ENCODE measurements around the gene TMEM54. TPM values are rescaled to one million over a fixed set of nuclear protein-coding genes. Genes with fewer than 3 reads are reported as not detected.

TMEM54 gene
- total RNA-seq, 1 donor from 2014 or later, result 99.0 TPM

DNA sequence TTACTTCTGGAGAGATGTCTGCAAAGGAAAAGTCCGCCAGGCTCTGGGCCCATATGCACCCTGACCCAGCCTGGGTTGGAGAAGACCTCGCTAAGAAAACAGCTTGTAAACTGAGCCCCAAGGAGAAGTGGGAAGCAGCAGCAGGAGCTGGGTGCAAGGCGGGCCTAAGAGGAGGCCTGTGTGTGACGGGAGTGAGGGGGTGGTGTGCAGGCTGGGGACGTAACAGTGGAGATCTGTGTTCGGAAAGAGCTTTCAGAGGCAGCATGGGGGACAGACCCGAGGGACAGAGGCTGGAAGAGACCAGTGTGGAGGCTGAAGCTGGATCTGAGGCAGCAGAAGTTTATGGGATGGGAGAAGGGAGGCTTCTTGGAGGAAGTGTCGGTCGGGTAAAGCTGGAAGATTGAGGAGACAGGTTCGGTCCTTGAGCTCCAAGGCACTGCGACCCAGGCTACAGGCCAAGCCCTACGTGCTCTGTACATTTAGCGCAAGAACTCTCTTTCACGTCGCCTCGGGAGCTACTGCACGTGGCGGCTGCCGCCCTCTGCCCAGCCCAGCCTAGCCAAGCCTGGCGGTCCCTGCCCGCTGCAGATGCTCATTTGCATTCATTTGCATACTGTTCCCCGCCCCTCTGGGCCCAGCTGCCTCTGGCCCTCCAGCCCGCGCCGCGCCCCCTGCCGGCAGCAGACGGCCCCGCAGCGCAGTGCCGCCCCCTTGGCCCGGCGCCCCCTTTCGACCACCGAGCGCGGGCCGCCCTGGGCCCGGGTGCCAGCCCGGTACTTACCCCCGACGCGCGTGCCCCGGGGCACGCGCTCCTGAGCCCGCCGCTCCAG, 8.6 kb downstream of the TMEM54 start:
- H3K4me3 ChIP-seq (ENCODE audit: low read depth, low read length), result peak overlapping the region; percentile 44
- peaks cover 10% of the 10 kb centered on the region for H3K27me3 ChIP-seq (ENCODE audit: control insufficient read depth, insufficient read depth, low read length)
- no peaks in the 10 kb centered on the region for H3K36me3 ChIP-seq (ENCODE audit: control insufficient read depth, insufficient read depth, low read length)
- TF ChIP-seq, protein P1, sequence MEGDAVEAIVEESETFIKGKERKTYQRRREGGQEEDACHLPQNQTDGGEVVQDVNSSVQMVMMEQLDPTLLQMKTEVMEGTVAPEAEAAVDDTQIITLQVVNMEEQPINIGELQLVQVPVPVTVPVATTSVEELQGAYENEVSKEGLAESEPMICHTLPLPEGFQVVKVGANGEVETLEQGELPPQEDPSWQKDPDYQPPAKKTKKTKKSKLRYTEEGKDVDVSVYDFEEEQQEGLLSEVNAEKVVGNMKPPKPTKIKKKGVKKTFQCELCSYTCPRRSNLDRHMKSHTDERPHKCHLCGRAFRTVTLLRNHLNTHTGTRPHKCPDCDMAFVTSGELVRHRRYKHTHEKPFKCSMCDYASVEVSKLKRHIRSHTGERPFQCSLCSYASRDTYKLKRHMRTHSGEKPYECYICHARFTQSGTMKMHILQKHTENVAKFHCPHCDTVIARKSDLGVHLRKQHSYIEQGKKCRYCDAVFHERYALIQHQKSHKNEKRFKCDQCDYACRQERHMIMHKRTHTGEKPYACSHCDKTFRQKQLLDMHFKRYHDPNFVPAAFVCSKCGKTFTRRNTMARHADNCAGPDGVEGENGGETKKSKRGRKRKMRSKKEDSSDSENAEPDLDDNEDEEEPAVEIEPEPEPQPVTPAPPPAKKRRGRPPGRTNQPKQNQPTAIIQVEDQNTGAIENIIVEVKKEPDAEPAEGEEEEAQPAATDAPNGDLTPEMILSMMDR (IDR thresholded peaks at IDR 0.05; ENCODE audit: insufficient read depth, low read length, poor library complexity, severe bottlenecking), result peak; percentile 34
- no peak for DNase-seq (ENCODE audit: low read depth)

DNA sequence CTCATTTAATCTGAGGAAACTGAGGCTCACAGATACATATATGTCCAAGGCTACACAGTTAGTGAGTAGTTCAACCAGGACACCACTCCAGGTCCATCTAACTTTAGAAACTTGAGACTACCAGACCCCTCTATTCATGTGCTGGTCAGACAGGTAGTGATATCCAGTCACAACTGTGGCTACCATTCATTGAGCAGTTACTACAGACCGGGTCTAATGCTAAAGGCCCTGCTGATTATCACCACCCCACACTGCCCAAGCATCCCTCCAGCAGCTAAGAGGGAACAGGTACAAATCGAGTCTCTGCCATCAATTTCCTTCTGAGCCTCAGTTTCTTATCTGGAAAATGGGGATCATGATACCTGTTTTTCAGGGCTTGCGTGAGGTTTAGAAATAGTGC, 9.6 kb downstream of the TMEM54 start:
- Histone ChIP-seq H3K27me3 (ENCODE audit: control insufficient read depth, insufficient read depth, low read length) (peaks cover 19% of the 10 kb centered on the region), H3K36me3 (ENCODE audit: control insufficient read depth, insufficient read depth, low read length) (no peaks in the 10 kb centered on the region), H3K4me3 (ENCODE audit: low read depth, low read length) (no peak overlapping the region)
- no peak for DNase-seq (ENCODE audit: low read depth)
- TF ChIP-seq, protein P1 (IDR thresholded peaks at IDR 0.05; ENCODE audit: insufficient read depth, low read length, poor library complexity, severe bottlenecking), result no peak

DNA sequence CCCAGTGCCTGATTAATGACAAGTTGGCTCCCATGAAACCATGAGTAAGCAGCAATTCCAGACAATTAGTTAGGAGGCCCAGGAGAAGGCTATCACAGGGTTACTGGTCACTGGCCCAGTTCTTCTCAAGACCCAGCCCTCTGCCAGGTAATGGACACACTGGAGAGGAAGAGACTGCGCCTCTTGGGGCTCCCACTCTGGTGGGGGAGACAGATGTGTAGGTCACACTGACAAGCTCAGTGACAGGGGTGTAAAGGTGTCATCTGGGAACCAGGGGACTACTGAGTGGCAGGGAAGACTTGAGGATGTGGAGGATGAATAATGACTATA, 10.0 kb downstream of the TMEM54 start:
- H3K36me3 ChIP-seq (ENCODE audit: control insufficient read depth, insufficient read depth, low read length), result no peaks in the 10 kb centered on the region
- DNase-seq (ENCODE audit: low read depth), result no peak
- peaks cover 23% of the 10 kb centered on the region for H3K27me3 ChIP-seq (ENCODE audit: control insufficient read depth, insufficient read depth, low read length)
- no peak overlapping the region for H3K4me3 ChIP-seq (ENCODE audit: low read depth, low read length)
- TF ChIP-seq, protein P1 (IDR thresholded peaks at IDR 0.05; ENCODE audit: insufficient read depth, low read length, poor library complexity, severe bottlenecking), result no peak

DNA sequence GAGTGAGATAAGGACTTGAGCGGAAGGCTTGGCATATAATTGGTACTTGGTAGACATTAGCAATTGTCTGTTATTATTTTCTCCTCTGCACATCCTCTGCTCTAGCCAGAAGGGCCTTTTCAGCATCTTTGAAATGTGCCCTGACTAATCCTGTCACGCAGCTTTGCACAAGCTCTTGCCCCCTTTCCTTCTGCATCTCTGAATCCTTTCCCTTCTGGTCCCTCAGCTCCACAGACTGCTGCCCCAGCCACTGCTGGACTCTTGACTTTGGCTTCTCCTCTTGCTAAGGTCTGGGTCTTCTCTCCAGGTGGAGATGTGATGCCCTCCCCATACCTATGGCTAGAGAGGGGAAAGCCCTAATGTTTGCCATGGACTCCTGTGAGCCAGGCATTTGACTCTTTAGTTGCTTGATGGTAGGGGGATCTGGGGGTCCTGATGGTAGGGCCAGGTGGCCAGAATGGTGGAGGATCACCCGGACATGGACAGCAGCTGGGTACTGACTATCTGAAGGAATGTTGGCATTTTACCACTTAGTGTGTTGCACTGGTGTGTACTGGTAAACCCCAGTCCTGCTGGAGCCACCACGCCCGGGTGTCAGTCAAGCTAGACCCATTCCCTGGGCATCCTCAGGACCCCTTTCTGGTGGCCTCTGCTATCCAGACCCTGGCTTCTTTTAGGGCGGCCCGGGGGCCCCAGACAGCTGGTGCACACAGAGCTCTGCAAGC, 10.5 kb downstream of the TMEM54 start:
- H3K27me3 ChIP-seq (ENCODE audit: control insufficient read depth, insufficient read depth, low read length), result peaks cover 28% of the 10 kb centered on the region
- no peak for DNase-seq (ENCODE audit: low read depth)
- TF ChIP-seq, protein P1 (IDR thresholded peaks at IDR 0.05; ENCODE audit: insufficient read depth, low read length, poor library complexity, severe bottlenecking), result no peak
- H3K4me3 ChIP-seq (ENCODE audit: low read depth, low read length), result no peak overlapping the region
- no peaks in the 10 kb centered on the region for H3K36me3 ChIP-seq (ENCODE audit: control insufficient read depth, insufficient read depth, low read length)

DNA sequence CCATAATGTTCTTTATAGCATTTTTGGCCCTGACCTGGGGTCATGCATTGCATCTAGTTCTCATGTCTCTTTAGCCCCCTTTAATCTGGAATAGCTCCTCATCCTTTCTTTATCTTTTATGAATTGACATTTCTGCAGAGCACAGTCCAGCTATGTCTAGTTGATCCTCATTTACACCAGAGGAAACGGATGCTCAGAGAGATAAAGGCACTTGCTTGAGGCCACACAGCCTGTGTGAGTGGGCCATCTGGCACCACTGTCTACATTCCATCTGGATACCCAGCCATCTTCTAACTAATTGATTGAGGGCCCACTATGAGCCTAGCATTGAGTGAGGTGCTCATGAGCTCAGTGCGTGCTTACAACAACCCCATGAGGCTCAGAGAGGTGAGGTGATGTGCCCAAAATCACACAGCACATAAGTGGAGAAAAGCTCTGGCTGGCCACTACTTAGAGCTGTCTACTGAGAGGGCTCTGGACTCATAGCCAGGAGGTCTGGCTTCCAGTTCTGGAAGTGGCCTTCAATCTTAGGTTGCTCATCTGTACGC, 11.4 kb downstream of the TMEM54 start:
- TF ChIP-seq, protein P1 (IDR thresholded peaks at IDR 0.05; ENCODE audit: insufficient read depth, low read length, poor library complexity, severe bottlenecking), result no peak
- Histone ChIP-seq H3K36me3 (ENCODE audit: control insufficient read depth, insufficient read depth, low read length) (no peaks in the 10 kb centered on the region), H3K4me3 (ENCODE audit: low read depth, low read length) (no peak overlapping the region), H3K27me3 (ENCODE audit: control insufficient read depth, insufficient read depth, low read length) (peaks cover 36% of the 10 kb centered on the region)
- no peak for DNase-seq (ENCODE audit: low read depth)
